HCT116 (cell line): Measurements from ENCODE around the gene TMEM154. TPM values are rescaled to one million over a fixed set of nuclear protein-coding genes. Genes with fewer than 3 reads are reported as not detected.

ENCODE experiments used
- ATAC-seq: fragments of 200-7000 bp; cut with Tn5 transposase; 2 replicates; pipeline ENCODE4 v1.9.1; 2020; ENCODE audit warnings: mild to moderate bottlenecking, moderate library complexity
- BruUV-seq: library from RNA; stranded (reverse); fragments of 400-500 nt; replicated peaks from 2 replicates; lab custom pipeline; 2021; lab: Mats Ljungman, UMichigan
- CTCF ChIA-PET: fragments of 300-600 bp; sonication (Branson Sonifier 250); formaldehyde crosslinking; loops from one replicate; lab custom pipeline; 2021; ENCODE audit warnings: antibody characterized with exemption; lab: Charles Lee
- POLR2A ChIA-PET: fragments of 300-600, 350-600 bp; sonication (Branson Sonifier 250); formaldehyde crosslinking; loops from one replicate; lab custom pipeline; 2021; ENCODE audit warnings: antibody characterized with exemption; lab: Charles Lee
- RAD21 ChIA-PET, 2 experiments: fragments of 300-600 bp; sonication (Branson Sonifier 250); formaldehyde crosslinking; loops; one replicate each; lab custom pipeline; 2023; ENCODE audit warnings: low total read pairs in 2 of 2; ENCODE audit not compliant: uncharacterized antibody in 2 of 2, unreplicated experiment in 2 of 2, low non-redundant PET in 1 of 2; lab: Charles Lee
- DNase-seq: peaks from one replicate; pipeline ENCODE4 v3.0.0-alpha.2; 2010; ENCODE audit warnings: low read depth, low spot score
- H2AFZ ChIP-seq: fragments of 200-600 bp; shearing (Covaris generic), sonication (generic); 2 replicates; pipeline ENCODE4 v1.6.1; 2017; ENCODE audit warnings: low read depth, mixed run types, mixed read lengths, antibody characterized with exemption, low read length; ENCODE audit not compliant: poor library complexity, severe bottlenecking
- H3K27ac ChIP-seq: 2 replicates; pipeline ENCODE4 v1.5.1; 2012; ENCODE audit warnings: low read depth, low read length
- H3K27me3 ChIP-seq: fragments of 200-600 bp; sonication (generic); 2 replicates; pipeline ENCODE4 v1.6.1; 2016; ENCODE audit warnings: mixed run types, low read length, mixed read lengths; ENCODE audit not compliant: insufficient read depth
- H3K36me3 ChIP-seq, 2 experiments: fragments of 200-500 bp in 1 of 2; fragments of 200-600 bp in 1 of 2; sonication (Bioruptor generic) in 1 of 2; sonication (generic) in 1 of 2; 2 replicates each; pipeline versions ENCODE4 v1.5.1 to v1.6.1; 2014 to 2016; ENCODE audit warnings: low read length in 2 of 2, inconsistent platforms in 1 of 2, mixed read lengths in 1 of 2, mixed run types in 1 of 2; ENCODE audit not compliant: insufficient read depth in 2 of 2, control insufficient read depth in 1 of 2
- H3K4me1 ChIP-seq, 2 experiments: fragments of 200-600 bp in 1 of 2; sonication (generic) in 1 of 2; 2 replicates each; pipeline versions ENCODE4 v1.5.1 to v1.6.1; 2012 to 2017; ENCODE audit warnings: low read length in 2 of 2, inconsistent platforms in 1 of 2, mild to moderate bottlenecking in 1 of 2, mixed read lengths in 1 of 2, mixed run types in 1 of 2, moderate library complexity in 1 of 2; ENCODE audit not compliant: insufficient read depth in 2 of 2, control insufficient read depth in 1 of 2
- H3K4me2 ChIP-seq: fragments of 200-600 bp; sonication (generic); 2 replicates; pipeline ENCODE4 v1.6.1; 2017; ENCODE audit warnings: mixed run types, low read length, mixed read lengths
- H3K4me3 ChIP-seq, 2 experiments: fragments of 200-600 bp in 1 of 2; sonication (generic) in 1 of 2; replicated peaks in 1 of 2; 2 replicates each; pipeline ENCODE4 v1.5.1; 2011 to 2016; ENCODE audit warnings: low read length in 2 of 2, control low read depth in 1 of 2, low read depth in 1 of 2, mild to moderate bottlenecking in 1 of 2, mixed read lengths in 1 of 2, mixed run types in 1 of 2
- H3K79me2 ChIP-seq: fragments of 200-600 bp; sonication (generic); 2 replicates; pipeline ENCODE4 v1.6.1; 2017; ENCODE audit warnings: mild to moderate bottlenecking, mixed run types, low read length, moderate library complexity, mixed read lengths; ENCODE audit not compliant: insufficient read depth
- H3K9ac ChIP-seq: fragments of 200-600 bp; sonication (generic); 2 replicates; pipeline ENCODE4 v1.6.1; 2016; ENCODE audit warnings: low read length, mixed read lengths
- H3K9me2 ChIP-seq: fragments of 200-600 bp; sonication (generic), shearing (Covaris generic); 2 replicates; pipeline ENCODE4 v1.6.1; 2017; ENCODE audit warnings: mixed run types, mild to moderate bottlenecking, moderate library complexity; ENCODE audit not compliant: insufficient read depth
- H3K9me3 ChIP-seq, 2 experiments: fragments of 200-500 bp in 1 of 2; fragments of 200-600 bp in 1 of 2; sonication (Bioruptor generic) in 1 of 2; sonication (generic) in 1 of 2; 2 replicates each; pipeline ENCODE4 v1.6.1; 2014 to 2017; ENCODE audit warnings: low read length in 2 of 2, mixed read lengths in 2 of 2, inconsistent platforms in 1 of 2, low read depth in 1 of 2, mild to moderate bottlenecking in 1 of 2, mixed run types in 1 of 2, moderate library complexity in 1 of 2; ENCODE audit not compliant: control insufficient read depth in 1 of 2, insufficient read depth in 1 of 2
- H4K20me1 ChIP-seq: fragments of 200-600 bp; sonication (generic), shearing (Covaris generic); 2 replicates; pipeline ENCODE4 v1.6.1; 2017; ENCODE audit warnings: mixed run types, mild to moderate bottlenecking, moderate library complexity; ENCODE audit not compliant: insufficient read depth
- CTCF ChIP-seq, 3 experiments: fragments of 200-600 bp in 1 of 3; sonication (generic) in 1 of 3; IDR thresholded peaks in 2 of 3; conservative IDR thresholded peaks in 1 of 3; 2 replicates each; pipeline ENCODE4 v1.5.1; 2012 to 2017; ENCODE audit warnings: low read depth in 2 of 3, low read length in 2 of 3, antibody characterized with exemption in 1 of 3, borderline replicate concordance in 1 of 3, control low read depth in 1 of 3, mild to moderate bottlenecking in 1 of 3, mixed read lengths in 1 of 3, mixed run types in 1 of 3, moderate library complexity in 1 of 3; ENCODE audit not compliant: insufficient read depth in 1 of 3
- EGR1 ChIP-seq: IDR thresholded peaks from 2 replicates; pipeline ENCODE4 v1.6.1; 2012; ENCODE audit warnings: low read depth
- EZH2 ChIP-seq: fragments of 200-600 bp; sonication (generic); IDR thresholded peaks from 2 replicates; pipeline ENCODE4 v1.6.1; 2017; ENCODE audit warnings: antibody characterized with exemption, mixed run types
- POLR2A ChIP-seq: IDR thresholded peaks from 2 replicates; pipeline ENCODE4 v1.7.0; 2011; ENCODE audit warnings: borderline replicate concordance; ENCODE audit not compliant: insufficient read depth, insufficient read length; ENCODE audit errors: extremely low read depth
- RAD21 ChIP-seq: IDR thresholded peaks from 2 replicates; pipeline ENCODE4 v1.6.1; 2012; ENCODE audit warnings: low read depth, mild to moderate bottlenecking
- SIN3A ChIP-seq: IDR thresholded peaks from 2 replicates; pipeline ENCODE4 v1.6.1; 2012; ENCODE audit warnings: low read depth
- SP1 ChIP-seq: IDR thresholded peaks from 2 replicates; pipeline ENCODE4 v1.6.1; 2012; ENCODE audit warnings: low read depth
- YY1 ChIP-seq: IDR thresholded peaks from 2 replicates; pipeline ENCODE4 v1.6.1; 2011; ENCODE audit warnings: low read length, low read depth, moderate library complexity, mild to moderate bottlenecking; ENCODE audit not compliant: insufficient replicate concordance; ENCODE audit errors: extremely low read depth
- ZFX ChIP-seq: fragments of 450-650 bp; IDR thresholded peaks from 2 replicates; pipeline ENCODE4 v1.6.1; 2017
- intact Hi-C: fragments of 100-400 bp; cut with micrococcal nuclease; formaldehyde crosslinking; loops from 2 replicates; pipeline ENCODE4 v1.10.0; 2022
- total RNA-seq: library from RNA; stranded (reverse); gene quantifications from one replicate; pipeline ENCODE4 v1.2.1, GENCODE V29; 2021; ENCODE audit not compliant: unreplicated experiment

TMEM154 gene
- total RNA-seq, 1 experiment from 2014 or later = 2.4 TPM

GRCh38 chr4:152594978-152595925, 84.5 kb downstream of the TMEM154 start:
- no peak overlapping the region for H3K9ac ChIP-seq

More at GRCh38 chr4:152594978-152595925, 84.5 kb downstream of the TMEM154 start:
- no peak overlapping the region for H3K27ac ChIP-seq
- H3K4me3 ChIP-seq = no peak overlapping the region
- ChIA-PET POLR2A (no interaction called here), CTCF (no interaction called here), RAD21 (no interaction called here)
- ATAC-seq = no peak
- no peaks in the 10 kb centered on the region for H3K9me3 ChIP-seq
- no peaks in the 10 kb centered on the region for H3K9me2 ChIP-seq
- no peak for DNase-seq
- TF ChIP-seq EZH2 (no peak), POLR2A (no peak), ZFX (no peak), CTCF (IDR thresholded peaks at IDR 0.05 in 2 of 3, conservative IDR thresholded peaks at IDR 0.05 in 1 of 3; ENCODE audit: borderline replicate concordance in 1 of 3, insufficient read depth in 1 of 3, low read depth in 2 of 3, low read length in 2 of 3) (no peak), SIN3A (no peak), YY1 (no peak), SP1 (no peak), RAD21 (no peak), EGR1 (no peak)
- no TSS peak for BruUV-seq
- H2AFZ ChIP-seq = no peak overlapping the region
- no peaks in the 10 kb centered on the region for H4K20me1 ChIP-seq
- H3K79me2 ChIP-seq = no peaks in the 10 kb centered on the region
- intact Hi-C loops = no loop called here
- no peak overlapping the region for H3K4me2 ChIP-seq
- H3K27me3 ChIP-seq = no peaks in the 10 kb centered on the region
- no peaks in the 10 kb centered on the region for H3K4me1 ChIP-seq
- no peaks in the 10 kb centered on the region for H3K36me3 ChIP-seq
